ENCODE measurements around the gene PCDHB12.
"Not testable (repeated sequence)": the region's sequence is repeated elsewhere in the genome, so short reads cannot be mapped to it uniquely, and the experiment has no call there.

GRCh38 chr5:141210281-141210680 lies 1.8 kb downstream of the PCDHB12 start:
- TF ChIP-seq, protein P1, sequence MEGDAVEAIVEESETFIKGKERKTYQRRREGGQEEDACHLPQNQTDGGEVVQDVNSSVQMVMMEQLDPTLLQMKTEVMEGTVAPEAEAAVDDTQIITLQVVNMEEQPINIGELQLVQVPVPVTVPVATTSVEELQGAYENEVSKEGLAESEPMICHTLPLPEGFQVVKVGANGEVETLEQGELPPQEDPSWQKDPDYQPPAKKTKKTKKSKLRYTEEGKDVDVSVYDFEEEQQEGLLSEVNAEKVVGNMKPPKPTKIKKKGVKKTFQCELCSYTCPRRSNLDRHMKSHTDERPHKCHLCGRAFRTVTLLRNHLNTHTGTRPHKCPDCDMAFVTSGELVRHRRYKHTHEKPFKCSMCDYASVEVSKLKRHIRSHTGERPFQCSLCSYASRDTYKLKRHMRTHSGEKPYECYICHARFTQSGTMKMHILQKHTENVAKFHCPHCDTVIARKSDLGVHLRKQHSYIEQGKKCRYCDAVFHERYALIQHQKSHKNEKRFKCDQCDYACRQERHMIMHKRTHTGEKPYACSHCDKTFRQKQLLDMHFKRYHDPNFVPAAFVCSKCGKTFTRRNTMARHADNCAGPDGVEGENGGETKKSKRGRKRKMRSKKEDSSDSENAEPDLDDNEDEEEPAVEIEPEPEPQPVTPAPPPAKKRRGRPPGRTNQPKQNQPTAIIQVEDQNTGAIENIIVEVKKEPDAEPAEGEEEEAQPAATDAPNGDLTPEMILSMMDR (IDR thresholded peaks at IDR 0.05; ENCODE audit: insufficient read depth, low read length), result not testable (repeated sequence)
- TF ChIP-seq POLR2AphosphoS5 (IDR thresholded peaks at IDR 0.05; ENCODE audit: low read depth), result not testable (repeated sequence)

Data from HL-60 (cell line).